Hematopoietic multipotent progenitor cell (in vitro differentiated cells): ENCODE measurements around the gene LIMK1. TPM values are rescaled to one million over a fixed set of nuclear protein-coding genes. Genes with fewer than 3 reads are reported as not detected.

Experiments
- DNase-seq, 3 donors: peaks; one replicate each; pipeline ENCODE4 v3.0.0-alpha.2; 2011 to 2015; ENCODE audit warnings: low read depth in 2 of 3, low spot score in 2 of 3
- total RNA-seq: library from RNA; depleted of rRNA; stranded (reverse); fragments of >200 nt; gene quantifications from one replicate; pipeline ENCODE4 v1.2.3, GENCODE V29; 2012

The LIMK1 gene
- total RNA-seq, 1 donor: 22.4 TPM

GRCh38 chr7:74053589-74054186, 29.9 kb upstream of the LIMK1 start:
- no peak for DNase-seq

GRCh38 chr7:74056096-74056915, 27.3 kb upstream of the LIMK1 start:
- no peak for DNase-seq

GRCh38 chr7:74057216-74057925, 26.2 kb upstream of the LIMK1 start:
- DNase-seq: peak in 1 of 3 donors; percentile 36

- no peak for DNase-seq
These were observed 25.6 kb upstream of the LIMK1 start for GRCh38 chr7:74057987-74058386.

GRCh38 chr7:74058486-74058885, 25.1 kb upstream of the LIMK1 start:
- no peak for DNase-seq

GRCh38 chr7:74059037-74059436, 24.6 kb upstream of the LIMK1 start:
- no peak for DNase-seq

- no peak for DNase-seq
These were observed 23.7 kb upstream of the LIMK1 start for GRCh38 chr7:74059681-74060588.

GRCh38 chr7:74061840-74062539, 21.6 kb upstream of the LIMK1 start:
- peak in 2 of 3 donors; percentile 67 to 81 for DNase-seq

GRCh38 chr7:74063223-74063641, 20.4 kb upstream of the LIMK1 start:
- DNase-seq: no peak

GRCh38 chr7:74063646-74064045, 20.0 kb upstream of the LIMK1 start:
- no peak for DNase-seq

GRCh38 chr7:74064696-74065095, 18.9 kb upstream of the LIMK1 start:
- DNase-seq: no peak

- no peak for DNase-seq
These were observed 17.0 kb upstream of the LIMK1 start for GRCh38 chr7:74066626-74067025.

GRCh38 chr7:74068378-74069085, 15.1 kb upstream of the LIMK1 start:
- DNase-seq: no peak

- no peak for DNase-seq
These were observed 14.5 kb upstream of the LIMK1 start for GRCh38 chr7:74069086-74069541.

- DNase-seq: no peak
These were observed 13.6 kb upstream of the LIMK1 start for GRCh38 chr7:74069790-74070618.

- DNase-seq: no peak
These were observed 13.0 kb upstream of the LIMK1 start for GRCh38 chr7:74070619-74070921.

- no peak for DNase-seq
These were observed 12.5 kb upstream of the LIMK1 start for GRCh38 chr7:74071121-74071520.

GRCh38 chr7:74074770-74075169, 8.8 kb upstream of the LIMK1 start:
- no peak for DNase-seq

- DNase-seq: no peak
These were observed 5.1 kb upstream of the LIMK1 start for GRCh38 chr7:74078461-74078860.
